ENCODE measurements around the gene FOLR3.

- no peak for TF ChIP-seq CTCF (IDR thresholded peaks at IDR 0.05; ENCODE audit: low read depth, low read length)
- no peak for TF ChIP-seq MYC (IDR thresholded peaks at IDR 0.05; ENCODE audit: low read depth, low read length)
- TF ChIP-seq POLR2A (IDR thresholded peaks at IDR 0.05; ENCODE audit: extremely low read depth, insufficient read length), result no peak
- no peak for TF ChIP-seq MAX (IDR thresholded peaks at IDR 0.05; ENCODE audit: low read depth, low read length)
Observed at GRCh38 chr11:72127923-72128322, 7.6 kb upstream of the FOLR3 start.

Measured in NB4 (cell line).